Glutamatergic neuron (in vitro differentiated cells): Measurements from ENCODE around the gene CLDN15. TPM values are rescaled to one million over a fixed set of nuclear protein-coding genes. Genes with fewer than 3 reads are reported as not detected.

Experiments used
- DNase-seq: peaks from one replicate; pipeline ENCODE4 v3.0.0; 2022
- H3K27ac Mint-ChIP-seq: one replicate; pipeline ENCODE4 v1.8.0; 2020; ENCODE audit warnings: mild to moderate bottlenecking, mixed read lengths, inconsistent platforms; ENCODE audit not compliant: unreplicated experiment
- H3K27me3 Mint-ChIP-seq: one replicate; pipeline ENCODE4 v1.8.0; 2020; ENCODE audit warnings: mild to moderate bottlenecking, moderate library complexity, mixed read lengths, inconsistent platforms; ENCODE audit not compliant: unreplicated experiment
- H3K36me3 Mint-ChIP-seq: one replicate; pipeline ENCODE4 v1.8.0; 2020; ENCODE audit warnings: mild to moderate bottlenecking, mixed read lengths, inconsistent platforms; ENCODE audit not compliant: unreplicated experiment
- H3K4me1 Mint-ChIP-seq: one replicate; pipeline ENCODE4 v1.8.0; 2020; ENCODE audit warnings: mild to moderate bottlenecking, low read depth, mixed read lengths, inconsistent platforms; ENCODE audit not compliant: unreplicated experiment
- H3K4me3 Mint-ChIP-seq: one replicate; pipeline ENCODE4 v1.8.0; 2020; ENCODE audit warnings: mild to moderate bottlenecking, mixed read lengths, inconsistent platforms; ENCODE audit not compliant: unreplicated experiment
- H3K9me3 Mint-ChIP-seq: one replicate; pipeline ENCODE4 v1.8.0; 2020; ENCODE audit warnings: mild to moderate bottlenecking, moderate library complexity, mixed read lengths, inconsistent platforms; ENCODE audit not compliant: unreplicated experiment
- total RNA-seq: library from RNA; stranded (reverse); fragmentation: NEBNext Ultra II Directional; extraction: Animal tissue kit (Norgen Biotek cat#: 25700); gene quantifications from one replicate; pipeline ENCODE4 v1.2.1, GENCODE V29; 2021; ENCODE audit not compliant: unreplicated experiment
- TF ChIP-seq, protein P1 (sequence below): fragments of 200-600 bp; sonication (generic); IDR thresholded peaks from one replicate; pipeline ENCODE4 v1.5.0; 2021; ENCODE audit not compliant: partially characterized antibody, unreplicated experiment

CLDN15 gene
- total RNA-seq, 1 donor from 2014 or later, result 9.4 TPM

DNA sequence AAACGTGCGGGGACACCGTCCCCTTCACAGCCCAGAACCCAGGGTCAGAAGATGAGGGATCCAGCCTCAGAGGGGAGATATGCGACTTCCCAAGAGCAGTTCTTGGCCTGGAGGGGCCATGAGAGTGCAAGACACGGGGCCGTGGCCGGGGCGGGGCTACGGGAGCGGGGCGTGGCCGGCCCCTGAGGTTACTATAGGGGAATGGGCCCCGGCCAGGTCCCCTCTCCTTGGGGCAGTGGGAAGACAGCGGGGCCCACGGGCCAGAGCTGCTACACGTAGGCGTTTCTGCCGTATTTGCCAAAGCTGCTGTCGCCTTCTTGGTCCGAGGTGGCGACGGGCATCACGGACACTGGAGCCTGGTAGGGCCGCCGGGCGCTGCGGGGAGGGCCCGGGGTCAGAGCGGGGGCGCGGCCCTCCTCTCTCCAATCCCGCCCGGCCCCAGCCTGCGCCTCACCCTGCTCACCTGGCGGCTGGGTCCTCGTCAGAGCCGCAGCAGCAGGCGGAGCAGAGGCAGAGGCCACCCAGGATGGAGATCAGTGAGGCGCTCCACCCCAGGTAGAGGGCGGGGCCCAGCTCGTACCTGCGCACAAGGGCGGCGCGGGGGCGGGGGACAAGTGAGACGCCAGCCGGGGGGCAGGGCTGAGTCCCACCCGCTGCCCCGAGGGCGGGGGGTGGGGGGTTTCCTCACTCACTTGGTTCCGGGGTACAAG, 5.3 kb downstream of the CLDN15 start:
- Mint-ChIP-seq H3K27me3 (peaks cover 6% of the 10 kb centered on the region), H3K36me3 (no peaks in the 10 kb centered on the region), H3K27ac (no peak overlapping the region), H3K9me3 (peaks cover 8% of the 10 kb centered on the region), H3K4me1 (no peaks in the 10 kb centered on the region), H3K4me3 (no peak overlapping the region)
- no peak for DNase-seq
- TF ChIP-seq, protein P1, sequence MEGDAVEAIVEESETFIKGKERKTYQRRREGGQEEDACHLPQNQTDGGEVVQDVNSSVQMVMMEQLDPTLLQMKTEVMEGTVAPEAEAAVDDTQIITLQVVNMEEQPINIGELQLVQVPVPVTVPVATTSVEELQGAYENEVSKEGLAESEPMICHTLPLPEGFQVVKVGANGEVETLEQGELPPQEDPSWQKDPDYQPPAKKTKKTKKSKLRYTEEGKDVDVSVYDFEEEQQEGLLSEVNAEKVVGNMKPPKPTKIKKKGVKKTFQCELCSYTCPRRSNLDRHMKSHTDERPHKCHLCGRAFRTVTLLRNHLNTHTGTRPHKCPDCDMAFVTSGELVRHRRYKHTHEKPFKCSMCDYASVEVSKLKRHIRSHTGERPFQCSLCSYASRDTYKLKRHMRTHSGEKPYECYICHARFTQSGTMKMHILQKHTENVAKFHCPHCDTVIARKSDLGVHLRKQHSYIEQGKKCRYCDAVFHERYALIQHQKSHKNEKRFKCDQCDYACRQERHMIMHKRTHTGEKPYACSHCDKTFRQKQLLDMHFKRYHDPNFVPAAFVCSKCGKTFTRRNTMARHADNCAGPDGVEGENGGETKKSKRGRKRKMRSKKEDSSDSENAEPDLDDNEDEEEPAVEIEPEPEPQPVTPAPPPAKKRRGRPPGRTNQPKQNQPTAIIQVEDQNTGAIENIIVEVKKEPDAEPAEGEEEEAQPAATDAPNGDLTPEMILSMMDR, result no peak

DNA sequence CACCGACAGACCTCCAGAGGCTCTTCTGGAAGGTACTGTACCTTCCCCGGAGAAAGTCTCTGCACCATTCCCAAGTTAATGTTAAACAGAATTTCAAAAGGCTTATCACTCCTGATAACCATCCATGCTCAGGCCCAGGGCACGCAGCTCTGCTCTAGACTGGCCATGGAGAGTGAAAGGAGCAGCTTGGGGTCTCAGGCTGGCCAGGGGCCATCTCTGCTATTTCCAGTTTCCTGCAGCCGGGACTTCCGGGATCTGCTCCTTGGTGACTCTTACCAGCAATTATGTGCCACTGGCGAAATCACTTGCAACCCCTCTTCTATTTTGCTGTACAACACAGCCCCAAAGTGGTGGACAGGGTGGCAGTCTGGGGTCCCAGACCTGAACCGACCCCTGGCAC, 6.0 kb downstream of the CLDN15 start:
- Mint-ChIP-seq H3K27me3 (peaks cover 6% of the 10 kb centered on the region), H3K4me3 (no peak overlapping the region), H3K27ac (no peak overlapping the region), H3K9me3 (peaks cover 8% of the 10 kb centered on the region), H3K36me3 (no peaks in the 10 kb centered on the region), H3K4me1 (no peaks in the 10 kb centered on the region)
- DNase-seq, result no peak
- TF ChIP-seq, protein P1, result no peak

- Mint-ChIP-seq H3K4me1 (no peaks in the 10 kb centered on the region), H3K36me3 (no peaks in the 10 kb centered on the region), H3K4me3 (no peak overlapping the region), H3K9me3 (peaks cover 6% of the 10 kb centered on the region), H3K27me3 (peaks cover 4% of the 10 kb centered on the region), H3K27ac (no peak overlapping the region)
- TF ChIP-seq, protein P1, result no peak
- no peak for DNase-seq
Observed at GRCh38 chr7:101226721-101227120, 10.9 kb downstream of the CLDN15 start.

DNA sequence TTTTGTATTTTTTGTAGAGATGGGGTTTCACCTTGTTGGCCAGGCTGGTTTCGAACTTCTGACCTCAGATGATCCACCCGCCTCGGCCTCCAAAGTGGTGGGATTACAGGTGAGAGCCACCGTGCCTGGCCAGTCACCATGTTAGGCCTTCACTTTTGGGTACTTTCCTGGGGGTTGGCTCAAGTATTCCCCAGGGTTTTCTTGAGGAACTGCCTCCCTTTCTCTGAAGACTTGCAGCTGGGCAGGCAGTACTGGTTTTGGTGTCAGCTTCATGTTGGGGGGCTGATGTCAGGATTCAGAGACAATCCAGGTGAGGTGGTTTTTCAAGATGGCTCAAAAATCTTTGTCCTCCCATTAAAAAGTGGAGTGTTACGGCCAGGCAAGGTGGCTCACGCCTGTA, 12.0 kb downstream of the CLDN15 start:
- H3K27me3 Mint-ChIP-seq, result no peaks in the 10 kb centered on the region

DNA sequence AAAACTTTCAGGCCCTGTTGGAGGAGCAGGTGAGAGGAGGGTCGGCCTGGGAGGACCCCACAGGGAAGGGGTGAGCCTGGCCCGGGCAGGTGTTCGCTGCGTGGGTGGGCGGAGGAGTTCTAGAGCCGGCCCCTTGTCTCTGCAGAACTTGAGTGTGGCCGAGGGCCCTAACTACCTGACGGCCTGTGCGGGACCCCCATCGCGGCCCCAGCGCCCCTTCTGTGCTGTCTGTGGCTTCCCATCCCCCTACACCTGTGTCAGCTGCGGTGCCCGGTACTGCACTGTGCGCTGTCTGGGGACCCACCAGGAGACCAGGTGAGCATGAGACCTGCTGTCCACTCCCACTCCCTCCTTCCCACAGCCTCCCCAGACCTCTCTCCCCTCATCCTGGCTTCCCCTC, 14.1 kb downstream of the CLDN15 start:
- no peak overlapping the region for H3K27ac Mint-ChIP-seq
- TF ChIP-seq, protein P1, result no peak
- no peak for DNase-seq
- peaks cover 3% of the 10 kb centered on the region for H3K9me3 Mint-ChIP-seq
- H3K4me3 Mint-ChIP-seq, result no peak overlapping the region
- no peaks in the 10 kb centered on the region for H3K27me3 Mint-ChIP-seq
- peaks cover 3% of the 10 kb centered on the region for H3K4me1 Mint-ChIP-seq
- no peaks in the 10 kb centered on the region for H3K36me3 Mint-ChIP-seq

More for the DNA sequence above, 12.0 kb downstream of the CLDN15 start:
- Mint-ChIP-seq H3K36me3 (no peaks in the 10 kb centered on the region), H3K4me1 (no peaks in the 10 kb centered on the region), H3K27ac (no peak overlapping the region), H3K4me3 (no peak overlapping the region), H3K9me3 (peaks cover 4% of the 10 kb centered on the region)
- DNase-seq, result no peak
- TF ChIP-seq, protein P1, result no peak
